Hematopoietic multipotent progenitor cell treated with erythropoietin and hydrocortisone succinate and interleukin-3 and kit ligand, for 15 days (in vitro differentiated cells): ENCODE data around the gene ANKFY1.
"Not testable (repeated sequence)": the region's sequence is repeated elsewhere in the genome, so short reads cannot be mapped to it uniquely, and the experiment has no call there.

Experiments
- DNase-seq: peaks from one replicate; pipeline ENCODE4 v3.0.0-alpha.2; 2015; ENCODE audit warnings: low spot score

Gene ANKFY1

GRCh38 chr17:4256952-4257351 lies 6.8 kb downstream of the ANKFY1 start:
- no peak for DNase-seq

DNA sequence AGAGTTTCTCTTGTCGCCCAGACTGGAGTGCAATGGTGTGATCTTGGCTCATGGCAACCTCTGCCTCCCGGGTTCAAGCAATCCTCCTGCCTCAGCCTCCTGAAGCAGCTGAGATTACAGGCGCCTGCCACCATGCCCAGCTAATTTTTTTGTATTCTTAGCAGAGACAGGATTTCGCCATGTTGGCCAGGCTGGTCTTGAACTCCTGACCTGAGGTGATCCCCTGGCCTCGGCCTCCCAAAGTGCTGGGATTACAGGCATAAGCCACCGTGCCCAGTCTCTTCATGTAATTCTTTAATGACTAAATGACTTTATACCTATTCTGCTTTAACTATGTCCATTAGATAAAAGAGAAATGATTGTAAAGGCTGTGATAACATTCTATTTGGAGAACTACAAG lies 8.5 kb downstream of the ANKFY1 start:
- not testable (repeated sequence) for DNase-seq

DNA sequence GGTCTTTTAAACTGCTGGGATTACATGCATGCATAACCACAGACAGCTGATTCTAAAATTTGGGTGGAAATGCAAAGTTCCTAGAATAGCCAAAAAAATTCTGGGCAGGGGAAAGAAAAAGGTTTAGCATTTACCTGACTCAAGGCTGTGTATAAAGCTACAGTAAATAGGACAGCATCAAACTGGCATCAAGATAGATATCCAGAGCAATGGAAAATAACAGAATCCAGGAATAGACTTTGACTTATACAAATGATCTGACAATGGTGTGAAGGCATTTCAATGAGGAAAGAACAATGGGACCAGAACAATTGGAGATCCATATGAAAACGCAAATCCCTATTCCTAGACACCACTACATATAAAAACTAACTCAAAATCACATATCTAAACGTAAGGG lies 12.9 kb downstream of the ANKFY1 start:
- DNase-seq, result no peak

GRCh38 chr17:4249452-4250029 lies 14.2 kb downstream of the ANKFY1 start:
- peak; percentile 82 for DNase-seq

DNA sequence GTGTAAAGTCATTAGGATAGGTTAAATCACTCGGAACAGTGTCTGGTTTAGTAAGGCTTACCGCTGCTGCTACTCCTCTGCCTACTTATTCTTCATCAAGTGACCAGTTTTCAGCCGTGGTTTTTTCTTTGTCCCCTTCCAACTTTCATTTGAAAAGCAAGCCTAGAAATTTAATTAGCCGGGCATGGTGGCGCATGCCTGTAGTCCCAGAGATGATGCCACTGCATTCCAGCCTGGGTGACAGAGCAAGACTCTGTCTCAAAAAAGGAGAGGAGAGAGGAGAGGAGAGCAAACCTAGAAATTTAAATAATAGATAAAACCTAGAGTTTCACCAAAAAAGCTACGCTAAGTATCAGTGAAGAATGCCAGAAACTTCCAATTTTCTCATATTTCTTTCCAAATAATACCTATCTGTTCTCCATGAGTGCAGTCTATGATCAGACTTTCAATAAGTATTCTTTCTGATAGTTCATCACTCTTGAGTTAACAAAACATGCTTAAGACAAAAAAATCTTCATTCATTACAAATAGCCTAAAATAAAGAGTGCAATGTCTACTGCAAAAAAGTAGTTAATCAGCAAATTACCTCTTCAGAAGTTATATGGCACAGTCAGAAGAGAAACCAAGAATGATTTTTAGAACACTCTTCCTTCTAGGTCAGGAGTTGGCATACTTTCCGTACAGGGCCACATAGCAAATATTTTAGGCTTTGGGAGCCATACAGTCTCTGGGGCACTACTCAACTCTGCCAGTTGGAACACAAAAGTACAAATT lies 15.1 kb downstream of the ANKFY1 start:
- DNase-seq, result no peak

- no peak for DNase-seq
These were observed 15.8 kb downstream of the ANKFY1 start for GRCh38 chr17:4247971-4248388.

DNA sequence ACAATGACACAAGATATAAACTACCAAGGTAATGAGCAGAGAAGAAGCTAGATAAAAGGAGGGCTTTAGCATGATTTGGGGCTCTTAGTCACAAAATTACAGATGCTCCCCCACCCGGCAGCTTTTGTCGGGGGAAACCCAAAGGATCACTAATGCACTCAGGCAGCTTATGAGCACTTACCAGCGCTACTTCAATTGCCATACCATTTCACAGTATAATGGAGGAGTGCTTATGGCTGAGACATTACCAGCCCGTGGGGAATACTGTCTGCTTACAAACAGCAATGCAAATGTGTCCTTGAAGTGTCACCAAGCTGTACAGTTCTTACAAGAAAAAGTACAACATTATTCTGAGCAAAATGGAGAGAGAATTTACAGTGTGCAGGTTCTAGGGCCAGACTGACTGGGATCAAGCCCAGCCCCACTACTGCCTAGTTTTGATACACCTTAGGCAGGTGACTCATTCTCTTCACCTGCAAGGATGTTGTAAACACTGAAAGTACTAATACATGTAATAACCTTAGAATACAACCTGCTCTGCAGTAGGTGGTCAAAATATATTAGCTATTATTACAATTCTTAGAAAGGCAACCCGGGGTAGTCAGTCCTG lies 16.3 kb downstream of the ANKFY1 start:
- DNase-seq, result no peak

DNA sequence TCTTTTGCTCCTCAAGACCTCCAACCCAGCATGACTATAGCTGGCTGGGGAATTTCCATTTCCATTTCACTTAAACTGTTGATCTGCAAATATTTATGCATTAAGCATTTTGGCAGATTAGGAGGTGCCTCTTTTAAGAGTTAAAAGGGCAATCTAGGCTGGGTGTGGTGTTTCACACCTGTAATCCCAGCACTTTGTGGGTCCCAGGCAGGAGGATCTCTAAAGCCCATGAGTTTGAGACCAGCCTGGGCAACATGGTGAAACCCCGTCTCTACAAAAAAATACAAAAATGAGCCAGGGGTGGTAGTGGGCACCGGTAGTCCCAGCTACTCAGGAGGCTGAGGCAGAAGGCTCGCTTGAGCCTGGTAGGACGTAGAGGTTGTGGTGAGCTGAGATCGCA lies 17.1 kb downstream of the ANKFY1 start:
- DNase-seq, result no peak

DNA sequence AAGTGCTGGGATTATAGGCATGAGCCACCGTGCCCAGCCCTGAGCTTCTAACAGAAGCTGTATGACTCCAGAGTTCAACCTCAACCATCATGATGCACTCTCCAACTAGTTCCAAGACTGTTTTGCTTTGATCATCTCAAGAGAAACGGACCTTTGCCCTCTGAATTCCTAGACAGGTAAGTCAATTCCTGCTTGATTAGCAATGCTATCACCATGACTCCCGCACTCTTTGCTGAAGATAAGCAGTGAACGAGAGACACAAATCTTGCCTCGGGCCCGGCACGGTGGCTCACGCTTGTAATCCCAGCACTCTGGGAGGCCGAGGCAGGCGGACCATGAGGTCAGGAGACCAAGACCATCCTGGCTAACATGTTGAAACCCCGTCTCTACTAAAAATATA lies 22.2 kb downstream of the ANKFY1 start:
- no peak for DNase-seq

GRCh38 chr17:4236456-4236855 lies 27.3 kb downstream of the ANKFY1 start:
- DNase-seq, result no peak

DNA sequence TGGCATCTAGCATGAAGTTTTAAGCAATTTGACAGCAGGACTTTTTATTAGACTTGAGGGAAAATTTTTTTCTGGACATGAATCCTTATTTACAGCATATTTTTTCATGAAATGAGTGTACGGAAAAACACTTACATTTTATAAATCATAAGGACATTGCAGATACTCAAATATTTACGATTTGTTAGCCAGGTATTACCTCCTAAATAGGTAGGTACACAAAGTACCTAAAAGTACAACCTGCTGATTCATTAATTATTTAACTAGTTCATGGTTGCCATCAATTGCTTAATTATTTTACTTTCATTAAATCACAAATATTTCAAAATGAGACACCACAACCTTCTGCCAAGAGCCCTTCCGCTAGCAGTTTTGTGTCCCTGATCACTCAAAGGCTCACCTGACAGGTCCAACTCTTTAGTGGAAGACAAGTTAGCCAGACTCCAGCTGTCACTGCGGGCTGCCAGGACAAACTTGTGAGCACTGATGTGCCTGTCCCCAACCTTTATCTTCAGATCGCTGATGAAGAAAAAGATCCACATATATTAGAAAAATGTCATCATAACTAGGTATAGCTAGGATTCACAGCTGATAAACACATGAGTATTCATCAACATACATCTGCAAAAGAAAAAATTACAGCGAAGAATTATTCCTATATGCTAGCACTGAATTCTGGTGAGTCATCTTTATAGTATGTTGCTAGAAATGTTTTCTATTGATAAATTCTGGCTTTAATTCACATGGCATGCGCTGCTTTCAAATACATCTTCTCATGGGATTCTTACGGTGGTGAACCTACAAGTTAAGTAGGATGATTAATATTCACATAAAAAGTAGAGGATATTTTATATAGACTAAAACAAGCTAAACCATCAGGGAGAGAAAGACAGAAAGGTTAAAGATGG lies 28.2 kb downstream of the ANKFY1 start:
- no peak for DNase-seq

- DNase-seq, result no peak
These were observed 29.4 kb downstream of the ANKFY1 start for GRCh38 chr17:4234401-4234800.

DNA sequence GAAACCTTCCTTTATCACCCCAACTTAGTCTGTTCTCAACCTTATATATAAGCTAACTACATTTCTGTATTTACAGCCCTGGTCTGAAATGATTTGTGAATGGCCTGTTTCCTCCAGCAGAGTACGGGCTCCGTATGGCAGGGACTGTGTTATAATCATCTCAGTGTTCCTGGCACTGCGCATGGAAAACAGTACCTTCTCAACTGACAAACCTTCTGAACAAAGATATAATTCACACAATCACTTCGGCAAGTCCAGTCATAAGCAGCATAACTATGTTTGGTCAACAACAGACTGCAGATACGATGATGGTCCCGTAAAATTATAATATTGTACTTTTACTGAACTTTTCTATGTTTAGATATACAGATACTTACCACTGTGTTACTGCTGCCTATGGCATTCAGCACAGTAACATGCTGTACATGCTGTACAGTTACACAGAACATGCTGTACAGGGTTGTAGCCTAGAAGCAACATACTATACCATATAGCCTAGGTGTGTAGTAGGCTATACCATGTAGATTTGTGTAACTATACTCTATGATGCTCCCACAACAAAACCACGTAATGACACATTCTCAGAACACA lies 30.0 kb downstream of the ANKFY1 start:
- DNase-seq, result no peak

- no peak for DNase-seq
These were observed 31.5 kb downstream of the ANKFY1 start for GRCh38 chr17:4232168-4232813.

GRCh38 chr17:4229627-4230541 lies 33.9 kb downstream of the ANKFY1 start:
- DNase-seq, result no peak

GRCh38 chr17:4221899-4222659 lies 41.7 kb downstream of the ANKFY1 start:
- DNase-seq, result no peak

DNA sequence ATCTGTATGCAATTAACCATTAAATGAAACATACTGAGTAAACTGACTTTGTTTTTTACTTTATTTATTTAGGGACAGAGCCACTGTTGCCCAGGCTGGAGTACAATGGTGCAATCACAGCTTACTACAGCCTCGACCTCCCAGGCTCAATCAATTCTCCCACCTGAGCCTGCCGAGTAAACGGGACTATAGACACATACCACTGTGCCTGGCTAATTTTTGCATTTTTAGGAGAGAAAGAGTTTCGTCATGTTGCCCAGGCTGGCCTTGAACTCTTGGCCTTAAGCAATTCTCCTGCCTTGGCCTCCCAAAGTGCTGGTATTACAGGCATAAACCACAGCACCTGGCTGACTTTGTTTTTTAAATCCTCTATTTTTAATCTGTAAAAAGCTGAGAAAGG lies 42.6 kb downstream of the ANKFY1 start:
- DNase-seq, result no peak

DNA sequence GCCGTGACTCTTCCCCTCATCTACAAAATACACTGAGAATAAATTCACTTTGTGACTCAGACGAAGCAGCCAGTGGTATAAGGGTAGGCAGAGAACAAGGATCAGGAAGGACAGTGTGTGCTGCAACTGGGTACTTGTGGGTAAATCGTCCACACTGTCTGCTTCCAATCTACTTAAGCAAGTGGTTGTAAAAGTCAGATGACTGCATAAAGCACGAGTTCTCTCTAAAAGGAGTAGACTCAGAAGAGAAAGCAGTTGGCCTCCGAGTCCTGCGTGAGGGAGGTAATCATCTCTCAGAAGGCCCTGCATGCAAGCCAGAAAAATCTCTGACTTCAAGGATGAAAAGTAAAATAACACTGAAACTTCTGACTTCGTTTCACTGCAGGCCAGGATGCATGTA lies 43.1 kb downstream of the ANKFY1 start:
- no peak for DNase-seq

DNA sequence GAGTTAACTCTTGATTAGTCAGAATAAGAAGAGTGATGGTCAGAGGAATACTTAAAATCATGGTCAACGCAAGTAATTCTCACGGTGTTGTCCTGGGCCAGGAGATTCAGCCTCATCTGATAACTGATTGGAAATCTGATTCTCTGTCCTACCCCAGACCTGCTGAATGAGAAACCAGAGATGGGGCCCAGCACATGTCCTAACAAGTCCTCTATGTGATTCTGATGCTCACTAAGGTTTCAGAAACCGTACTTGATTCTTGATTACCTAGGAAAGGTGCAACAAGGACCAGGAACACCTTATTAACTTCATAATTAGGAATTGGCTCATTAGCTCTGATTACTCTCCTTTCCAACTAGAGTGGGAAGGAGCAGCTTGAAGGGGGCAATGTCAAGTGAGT lies 44.5 kb downstream of the ANKFY1 start:
- no peak for DNase-seq
